OCI-LY7 (cell line): ENCODE measurements around the gene DERL3.

ENCODE experiments used
- EZH2phosphoT487 ChIP-seq: fragments of 200-600 bp; sonication (generic); IDR thresholded peaks from 2 replicates; pipeline ENCODE4 v1.6.1; 2018; ENCODE audit warnings: low read depth, borderline replicate concordance, mild to moderate bottlenecking, mixed run types, antibody characterized with exemption, low read length, moderate library complexity, mixed read lengths
- TF ChIP-seq, protein P1 (sequence below): fragments of 200-600 bp; sonication (generic); conservative IDR thresholded peaks from 2 replicates; pipeline ENCODE4 v1.5.1; 2014; ENCODE audit warnings: mild to moderate bottlenecking, antibody characterized with exemption, low read length, moderate library complexity, mixed read lengths

DNA sequence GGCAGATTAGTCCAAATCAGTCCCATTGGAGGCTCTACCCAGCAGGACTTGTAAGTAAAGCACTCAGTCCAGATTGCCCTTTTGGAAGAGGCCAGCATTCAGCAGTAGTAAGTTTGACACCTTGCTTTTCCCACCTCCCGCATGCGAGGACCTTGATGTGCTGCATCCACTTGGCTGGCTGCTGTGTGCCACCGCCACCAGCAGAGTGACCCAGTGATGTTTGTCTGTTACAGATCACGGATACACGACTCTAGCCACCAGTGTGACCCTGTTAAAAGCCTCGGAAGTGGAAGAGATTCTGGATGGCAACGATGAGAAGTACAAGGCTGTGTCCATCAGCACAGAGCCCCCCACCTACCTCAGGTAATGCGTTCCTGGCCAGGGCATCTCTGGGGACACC, 45.5 kb downstream of the DERL3 start:
- TF ChIP-seq, protein P1, sequence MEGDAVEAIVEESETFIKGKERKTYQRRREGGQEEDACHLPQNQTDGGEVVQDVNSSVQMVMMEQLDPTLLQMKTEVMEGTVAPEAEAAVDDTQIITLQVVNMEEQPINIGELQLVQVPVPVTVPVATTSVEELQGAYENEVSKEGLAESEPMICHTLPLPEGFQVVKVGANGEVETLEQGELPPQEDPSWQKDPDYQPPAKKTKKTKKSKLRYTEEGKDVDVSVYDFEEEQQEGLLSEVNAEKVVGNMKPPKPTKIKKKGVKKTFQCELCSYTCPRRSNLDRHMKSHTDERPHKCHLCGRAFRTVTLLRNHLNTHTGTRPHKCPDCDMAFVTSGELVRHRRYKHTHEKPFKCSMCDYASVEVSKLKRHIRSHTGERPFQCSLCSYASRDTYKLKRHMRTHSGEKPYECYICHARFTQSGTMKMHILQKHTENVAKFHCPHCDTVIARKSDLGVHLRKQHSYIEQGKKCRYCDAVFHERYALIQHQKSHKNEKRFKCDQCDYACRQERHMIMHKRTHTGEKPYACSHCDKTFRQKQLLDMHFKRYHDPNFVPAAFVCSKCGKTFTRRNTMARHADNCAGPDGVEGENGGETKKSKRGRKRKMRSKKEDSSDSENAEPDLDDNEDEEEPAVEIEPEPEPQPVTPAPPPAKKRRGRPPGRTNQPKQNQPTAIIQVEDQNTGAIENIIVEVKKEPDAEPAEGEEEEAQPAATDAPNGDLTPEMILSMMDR: no peak
- no peak for TF ChIP-seq EZH2phosphoT487
